GM19463 (cell line): ENCODE data around the gene IFNA14.
"Not testable (repeated sequence)": the region's sequence is repeated elsewhere in the genome, so short reads cannot be mapped to it uniquely, and the experiment has no call there.

Experiments
- ATAC-seq: cut with Tn5 transposase; IDR thresholded peaks from one replicate; pipeline ENCODE4 v1.9.1; 2021; ENCODE audit warnings: mild to moderate bottlenecking, moderate library complexity; ENCODE audit not compliant: unreplicated experiment

The IFNA14 gene

DNA sequence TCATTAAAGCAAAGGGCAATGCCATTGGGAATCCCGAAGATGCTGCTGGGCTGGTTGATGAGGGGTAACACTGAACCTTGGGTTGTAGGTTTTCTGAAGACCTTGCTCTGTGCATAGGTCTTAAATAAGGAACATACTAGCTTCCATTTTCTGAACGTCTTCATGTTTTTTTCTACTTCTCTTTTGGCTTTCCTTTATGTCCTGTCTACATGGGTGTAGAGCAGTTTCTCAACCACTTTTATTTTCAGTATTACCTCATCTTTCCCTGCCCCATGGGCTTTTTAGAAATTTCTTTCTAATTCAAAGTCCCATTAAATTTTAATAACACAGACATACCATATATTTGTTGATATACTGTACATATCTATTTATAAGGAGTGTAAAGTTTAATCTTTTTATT is at the start of gene IFNA14:
IFNA14 (minus strand) TSS at position 95 of the 400 bp plus-strand sequence; CDS start at position 25, 70 bp downstream.
- no peak for ATAC-seq

DNA sequence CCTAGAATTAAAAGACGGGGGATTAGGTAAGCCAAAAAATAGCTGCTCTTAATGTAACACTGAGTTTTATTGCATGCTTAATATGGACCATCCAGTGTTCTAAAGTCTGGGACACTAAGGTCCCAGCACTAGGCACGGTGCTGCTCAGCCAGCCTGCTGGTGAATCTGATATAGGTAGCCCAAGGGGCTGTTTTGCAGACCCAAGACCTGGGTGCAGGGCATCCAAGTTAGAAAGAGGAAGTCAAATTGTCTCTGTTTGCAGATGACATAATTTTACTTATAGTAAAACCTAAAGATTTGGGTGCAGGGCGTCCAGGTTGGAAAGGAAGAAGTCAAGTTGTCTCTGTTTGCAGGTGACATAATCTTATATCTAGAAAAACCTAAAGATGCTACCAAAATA is 47.5 kb upstream of the IFNA14 start:
- ATAC-seq = no peak

DNA sequence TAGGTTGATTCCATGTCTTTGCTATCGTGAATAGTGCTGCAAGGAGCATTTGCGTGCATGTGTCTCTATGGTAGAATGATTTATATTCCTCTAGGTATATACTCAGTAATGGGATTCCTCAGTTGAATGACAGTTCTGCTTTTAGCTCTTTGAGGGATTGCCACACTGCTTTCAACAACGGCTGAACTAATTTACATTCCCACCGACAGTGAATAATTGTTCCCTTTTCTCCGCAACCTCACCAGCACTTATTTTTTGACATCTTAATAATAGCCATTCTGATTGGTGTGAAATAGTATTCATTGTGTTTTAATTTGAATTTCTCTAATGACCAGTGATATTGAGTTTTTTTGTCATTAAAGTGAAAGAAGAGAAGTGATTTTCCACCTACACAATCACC is 46.9 kb upstream of the IFNA14 start:
- ATAC-seq = no peak

DNA sequence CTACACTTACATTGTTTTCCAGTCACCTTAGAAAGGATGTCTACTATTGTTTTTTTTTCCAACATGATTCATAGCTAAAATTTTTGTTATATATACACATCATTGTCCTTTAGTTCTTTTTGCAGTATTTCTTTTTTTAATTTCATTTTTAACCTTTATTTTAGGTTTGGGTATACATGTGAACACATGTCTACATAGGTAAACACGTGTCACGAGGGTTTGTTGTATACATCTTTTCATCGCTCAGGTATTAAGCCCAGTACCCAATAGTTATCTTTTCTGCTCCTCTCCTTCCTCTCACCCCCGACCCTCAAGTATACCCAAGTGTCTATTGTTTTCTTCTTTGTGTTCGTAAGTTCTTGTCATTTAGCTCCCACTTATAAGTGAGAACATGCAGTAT is 46.3 kb upstream of the IFNA14 start:
- ATAC-seq = no peak

DNA sequence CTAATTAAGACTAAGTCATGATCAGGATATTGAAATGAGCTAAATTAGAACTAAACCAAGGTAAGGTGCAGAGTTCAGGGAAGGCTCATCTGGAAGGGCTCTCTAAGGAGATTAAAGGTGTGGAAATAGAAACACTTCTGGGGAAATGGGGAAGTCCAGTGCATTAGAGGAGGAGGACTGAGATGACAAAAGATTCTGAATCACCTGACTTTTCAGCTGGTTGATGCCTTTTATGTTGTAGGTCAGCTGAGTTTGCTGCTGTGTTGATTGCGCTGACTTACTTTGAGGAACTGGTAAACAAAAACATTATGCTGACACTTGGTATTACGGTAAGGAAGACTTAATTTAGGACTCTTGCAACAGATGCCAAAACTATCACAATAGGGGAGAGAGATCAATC is 41.5 kb upstream of the IFNA14 start:
- no peak for ATAC-seq

DNA sequence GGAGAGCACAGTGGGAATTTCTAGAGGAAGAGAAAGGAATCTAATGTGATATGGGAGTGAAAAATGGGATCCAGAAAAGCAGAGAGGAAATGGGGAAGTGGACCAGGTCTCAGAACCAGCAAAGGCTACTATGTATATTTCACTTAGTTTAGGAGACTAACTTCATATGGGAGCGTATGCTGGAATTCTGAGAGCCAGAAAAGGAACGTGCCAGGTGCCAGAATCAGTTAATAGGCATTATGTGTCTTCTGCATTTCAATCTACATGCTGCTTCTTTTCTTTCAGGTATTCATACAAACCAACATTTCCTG is 28.5 kb upstream of the IFNA14 start:
- ATAC-seq = no peak

DNA sequence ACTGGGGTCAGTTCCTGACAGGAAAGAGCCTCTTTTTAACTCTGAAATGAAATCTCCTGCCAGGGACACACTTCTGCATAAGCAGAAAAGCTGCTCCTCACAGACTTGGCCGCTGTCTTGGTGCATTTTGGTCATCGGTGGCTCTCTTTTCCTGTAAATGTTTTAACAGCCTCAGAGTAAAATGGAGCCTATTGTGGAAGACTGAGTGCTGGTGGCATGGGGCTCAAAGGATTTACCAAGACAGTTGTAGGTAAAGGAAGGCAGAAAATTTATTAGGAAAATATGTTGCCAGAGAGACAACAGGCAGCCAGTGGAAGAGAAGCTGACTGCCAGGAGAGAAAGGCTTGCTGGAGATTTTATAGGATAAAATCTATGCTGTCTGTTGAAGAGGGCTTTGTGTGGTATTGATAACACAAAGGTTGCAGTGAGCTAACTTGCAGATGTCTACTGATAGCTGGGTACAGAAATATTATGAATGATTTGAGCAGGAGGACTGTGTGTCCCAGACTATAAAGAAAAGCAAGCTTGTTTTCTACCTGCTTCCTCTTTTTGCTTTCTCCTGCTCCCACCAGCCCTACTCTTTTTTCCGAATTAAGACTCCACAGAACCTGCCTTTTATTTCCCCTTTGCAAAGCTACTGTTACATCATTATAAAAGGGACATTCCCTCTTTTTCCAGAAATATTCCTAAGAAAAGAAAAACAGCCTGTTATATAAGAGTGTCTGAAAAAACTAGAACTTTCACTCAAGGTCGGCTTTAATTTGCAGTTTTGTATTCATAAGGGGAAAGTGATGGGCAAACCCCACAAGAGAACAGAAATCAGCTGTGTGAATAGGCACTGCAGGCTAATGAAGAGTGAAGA is 27.9 kb upstream of the IFNA14 start:
- peak; percentile 46 for ATAC-seq

DNA sequence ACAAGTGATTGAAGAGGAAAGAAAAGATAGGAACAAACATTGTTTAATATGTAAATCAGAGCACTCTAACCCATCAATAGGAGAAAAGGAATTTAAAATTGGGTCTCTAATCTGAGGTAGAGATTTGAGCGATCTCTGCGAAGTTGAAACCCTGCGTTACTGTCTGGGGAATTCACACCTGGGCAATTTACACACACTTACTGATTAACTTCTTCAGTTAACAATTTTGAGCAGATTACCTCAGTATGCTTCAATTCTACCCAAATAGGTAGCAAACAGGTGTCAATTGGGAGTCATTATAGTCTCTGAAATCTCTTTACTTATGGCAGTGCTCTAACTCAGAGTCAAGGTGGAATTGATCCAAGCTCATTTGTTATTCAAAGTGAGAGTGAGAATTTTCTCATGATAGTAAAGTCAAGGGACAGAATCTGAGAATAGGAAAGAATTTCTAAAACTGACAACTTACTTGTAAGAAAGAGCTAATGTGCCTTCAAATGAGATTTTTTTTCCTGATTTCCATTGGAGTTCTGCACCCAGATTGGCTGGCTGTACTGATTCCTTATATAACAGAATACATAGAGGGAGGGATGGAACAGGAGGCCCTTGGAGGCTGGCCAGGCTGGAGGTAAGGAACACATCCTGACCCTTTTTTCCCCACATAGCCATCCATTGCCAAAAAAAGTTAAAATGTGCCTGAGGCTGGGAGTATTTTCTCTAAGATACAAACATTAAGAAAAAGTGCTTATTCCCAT is 27.1 kb upstream of the IFNA14 start:
- ATAC-seq = peak; percentile 34

DNA sequence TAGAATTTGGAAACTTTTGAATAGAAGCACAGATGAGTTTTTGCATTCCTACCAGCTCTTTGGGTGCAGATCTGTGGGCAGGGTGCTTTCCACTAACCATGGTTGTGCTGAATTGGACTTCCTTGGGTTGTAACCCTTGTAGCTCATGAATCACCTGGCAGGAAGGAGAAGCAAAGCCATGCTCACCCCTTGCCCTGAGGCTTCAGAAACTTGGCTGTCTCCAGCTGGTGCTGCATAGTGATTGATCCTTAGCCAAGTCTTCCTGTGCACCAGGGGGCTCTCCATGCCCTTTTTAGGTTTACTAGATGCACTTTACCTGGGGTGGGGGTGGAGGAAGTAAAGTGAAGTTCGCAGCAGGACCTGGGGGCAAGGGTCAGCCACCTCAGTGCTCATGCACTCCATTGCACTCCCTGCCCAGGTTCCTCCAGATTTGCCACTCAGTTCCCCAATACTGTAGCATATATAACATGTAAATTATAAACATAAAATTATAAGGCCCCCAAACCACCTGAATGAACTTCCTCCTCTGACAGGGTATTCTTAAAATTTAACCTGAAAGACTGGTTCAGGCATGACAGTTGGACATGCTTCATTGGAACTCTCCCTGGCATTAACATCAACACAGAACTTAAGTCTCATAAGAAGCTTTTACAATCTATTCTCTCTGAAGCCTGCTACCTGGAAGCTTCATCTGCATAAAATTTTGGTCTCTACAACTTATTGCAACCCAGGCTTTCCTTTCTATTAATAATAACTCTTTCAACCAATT is 25.8 kb upstream of the IFNA14 start:
- ATAC-seq = peak; percentile 53

DNA sequence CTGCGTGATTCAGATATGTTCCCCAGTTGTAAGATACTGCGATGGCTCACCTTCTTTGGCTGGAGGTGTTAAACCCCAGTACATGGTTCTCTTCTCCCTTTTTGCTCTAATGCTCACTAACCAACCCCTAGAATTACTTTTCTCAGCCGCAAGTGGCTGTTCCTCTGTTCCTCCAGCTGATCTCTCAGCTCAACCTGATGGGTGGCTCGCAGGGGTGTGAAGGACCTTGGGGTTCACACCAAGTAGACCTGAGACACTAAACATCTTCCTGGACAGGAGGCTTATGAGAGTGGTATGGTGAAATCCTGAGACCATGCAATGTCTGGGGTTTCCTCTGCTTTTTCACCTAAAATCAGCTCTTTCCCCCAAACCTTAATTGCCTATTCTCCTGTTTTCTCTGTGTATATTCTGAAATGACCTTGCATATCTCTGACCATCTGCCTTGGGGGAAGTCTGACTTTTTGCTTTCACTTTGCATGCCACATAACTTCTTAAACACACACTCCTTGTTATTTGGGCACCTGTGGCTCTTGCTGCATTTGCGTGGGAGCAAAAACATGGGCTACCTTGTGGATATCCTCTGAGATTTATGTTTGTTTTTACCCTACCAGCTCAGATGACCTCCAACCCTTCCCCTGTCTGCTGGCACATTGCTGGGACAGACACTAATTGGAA is 15.9 kb upstream of the IFNA14 start:
- peak; percentile 46 for ATAC-seq

DNA sequence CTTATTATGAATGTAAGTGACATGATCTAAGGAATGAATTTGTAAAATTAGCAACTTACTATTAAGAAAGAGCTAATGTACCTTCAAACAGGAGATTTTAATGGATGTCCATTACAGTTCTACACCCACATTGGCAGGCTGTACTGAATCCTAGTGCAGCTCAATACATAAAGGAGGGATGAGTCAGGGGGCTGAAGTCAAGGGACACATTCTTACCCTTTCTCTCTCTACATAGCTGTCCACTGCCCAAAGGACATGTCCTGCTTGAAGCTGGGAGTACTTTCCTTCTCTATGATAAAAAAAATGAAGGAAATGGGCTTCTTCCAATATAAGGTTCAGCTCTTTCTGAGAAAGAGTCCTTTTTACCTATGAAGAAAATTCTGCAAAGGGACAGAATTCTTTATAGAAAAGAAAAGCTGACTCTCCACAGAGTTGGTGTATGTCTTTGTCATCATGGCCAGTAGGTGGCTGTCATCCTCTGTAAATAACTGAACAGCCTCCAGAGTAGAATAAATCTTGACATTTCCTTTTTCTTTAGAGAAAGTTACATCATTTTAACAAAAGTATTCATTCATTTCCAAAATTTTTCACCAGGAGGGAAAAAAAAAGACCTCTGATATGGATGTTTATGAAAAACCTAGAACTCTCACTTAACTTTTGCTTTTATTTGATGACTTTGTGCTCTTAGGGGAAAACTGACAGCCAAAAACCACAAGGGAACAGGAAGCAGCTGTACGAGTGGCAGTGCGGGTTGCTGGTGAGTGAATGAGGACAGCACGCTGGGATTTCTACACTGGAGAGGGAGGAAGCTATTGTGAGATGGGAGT is 13.1 kb upstream of the IFNA14 start:
- peak; percentile 67 for ATAC-seq

DNA sequence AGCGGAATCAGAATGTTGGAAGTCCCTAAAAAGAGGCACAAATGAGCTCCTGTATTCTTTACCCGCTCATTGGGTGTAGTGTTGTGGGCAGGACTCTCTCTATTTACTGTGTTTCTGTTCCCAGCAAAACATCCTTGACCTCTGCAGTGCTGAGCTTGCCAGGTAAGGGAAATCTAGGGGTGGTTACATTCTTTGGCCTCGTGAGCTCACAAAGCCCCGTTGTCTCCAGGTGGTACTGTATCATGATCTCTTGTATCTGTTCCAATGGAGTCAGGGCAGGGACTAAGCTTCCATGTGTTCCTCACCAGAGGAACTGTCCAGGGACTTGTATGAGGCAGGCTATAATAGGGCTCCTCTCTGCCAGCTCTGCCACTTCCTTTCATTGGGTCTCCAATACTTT is 11.8 kb upstream of the IFNA14 start:
- ATAC-seq = no peak

DNA sequence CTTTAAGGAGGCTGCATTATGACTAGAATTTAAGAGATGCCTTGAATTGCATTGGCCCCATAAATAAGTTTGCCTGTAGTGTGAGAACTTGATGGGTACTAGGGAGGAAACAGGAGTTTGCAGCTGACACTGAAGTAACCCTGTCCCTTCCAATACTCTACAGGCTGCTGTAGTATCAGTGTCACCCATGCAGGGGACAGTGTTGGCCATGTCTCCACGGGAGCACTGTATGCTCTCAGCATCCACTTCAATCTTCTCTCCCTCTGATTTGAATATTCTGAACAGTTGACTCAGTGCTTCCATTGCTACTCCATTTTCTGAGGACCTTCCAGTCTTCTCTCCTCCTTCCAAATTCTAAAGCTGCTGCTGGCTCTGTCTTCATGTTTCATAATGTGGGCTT is 11.4 kb upstream of the IFNA14 start:
- ATAC-seq = no peak

DNA sequence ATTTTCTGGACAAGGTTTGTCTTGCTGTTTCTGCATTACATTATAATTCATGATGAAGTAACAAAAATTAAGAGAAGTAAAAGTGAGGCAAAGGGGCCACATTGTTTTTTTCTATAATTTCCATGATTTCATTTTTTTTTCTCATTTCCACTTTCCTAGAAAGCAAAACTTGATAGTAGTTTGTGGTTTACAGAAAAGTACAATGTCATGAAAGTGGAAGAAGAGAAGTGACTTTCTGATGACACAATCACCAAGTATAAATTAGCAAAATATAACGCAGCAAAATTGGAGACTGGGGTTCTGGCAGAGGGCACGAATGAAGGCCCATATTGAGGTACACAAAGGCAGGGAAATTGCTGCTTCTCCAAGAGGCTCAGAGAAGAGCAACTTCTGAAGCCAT is 5.0 kb upstream of the IFNA14 start:
- ATAC-seq = no peak

DNA sequence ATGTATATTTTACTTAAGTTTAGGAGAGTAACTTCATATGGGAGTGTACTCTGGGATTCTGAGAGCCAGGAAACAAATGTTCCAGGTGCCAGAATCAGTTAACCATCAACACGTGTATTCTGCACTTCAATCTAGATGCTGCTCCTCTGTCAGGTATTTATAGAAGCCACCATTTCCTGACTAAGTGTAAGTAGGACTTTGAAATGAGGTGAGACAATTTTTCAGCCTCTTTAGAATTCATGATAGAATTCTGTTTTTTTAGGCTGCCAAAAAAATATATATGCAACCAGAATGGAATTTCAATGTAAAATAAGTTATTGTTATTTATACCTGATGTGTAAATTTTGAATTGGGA is 3.5 kb downstream of the IFNA14 start:
- ATAC-seq = not testable (repeated sequence)

DNA sequence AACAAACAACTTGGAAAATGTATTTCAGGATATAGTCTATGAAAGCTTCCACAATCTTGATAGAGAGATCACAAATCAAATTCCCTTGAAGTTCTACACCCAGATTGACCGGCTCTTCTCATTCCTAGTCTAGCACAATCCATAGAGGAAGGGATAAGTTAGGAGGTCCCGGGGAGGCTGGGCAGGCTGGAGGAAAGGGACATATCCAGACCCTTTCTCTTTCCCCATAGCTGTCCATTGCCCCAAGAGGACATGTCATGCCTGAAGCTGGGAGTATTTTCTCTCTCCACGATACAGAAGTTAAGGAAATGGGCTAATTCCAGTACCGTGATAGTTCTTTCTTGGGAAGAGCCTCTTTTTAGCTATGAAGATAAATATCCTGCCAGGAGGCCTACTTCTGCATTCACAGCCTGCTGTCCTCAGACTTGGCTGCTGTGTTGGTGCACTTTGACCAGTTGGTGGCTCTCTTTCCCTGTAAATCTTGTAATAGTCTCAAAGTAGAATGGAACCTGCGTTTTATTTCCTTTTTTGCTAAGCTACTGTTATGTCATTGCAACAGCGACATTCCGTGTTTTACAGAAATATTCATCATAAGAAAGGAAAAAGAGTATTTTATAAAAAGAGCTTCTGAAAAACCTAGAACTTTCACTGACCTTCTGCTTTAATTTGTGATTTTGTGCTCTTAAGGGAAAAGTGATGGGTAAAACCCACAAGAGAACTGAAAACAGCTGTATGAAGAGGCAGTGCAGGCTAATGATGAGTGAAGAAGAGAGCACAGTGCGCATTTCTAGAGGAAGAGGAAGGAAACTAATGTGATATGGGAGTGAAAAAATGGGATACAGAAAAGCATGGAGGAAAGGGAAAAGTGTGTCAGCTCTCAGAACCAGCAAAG is 4.1 kb downstream of the IFNA14 start:
- ATAC-seq = peak; percentile 81

DNA sequence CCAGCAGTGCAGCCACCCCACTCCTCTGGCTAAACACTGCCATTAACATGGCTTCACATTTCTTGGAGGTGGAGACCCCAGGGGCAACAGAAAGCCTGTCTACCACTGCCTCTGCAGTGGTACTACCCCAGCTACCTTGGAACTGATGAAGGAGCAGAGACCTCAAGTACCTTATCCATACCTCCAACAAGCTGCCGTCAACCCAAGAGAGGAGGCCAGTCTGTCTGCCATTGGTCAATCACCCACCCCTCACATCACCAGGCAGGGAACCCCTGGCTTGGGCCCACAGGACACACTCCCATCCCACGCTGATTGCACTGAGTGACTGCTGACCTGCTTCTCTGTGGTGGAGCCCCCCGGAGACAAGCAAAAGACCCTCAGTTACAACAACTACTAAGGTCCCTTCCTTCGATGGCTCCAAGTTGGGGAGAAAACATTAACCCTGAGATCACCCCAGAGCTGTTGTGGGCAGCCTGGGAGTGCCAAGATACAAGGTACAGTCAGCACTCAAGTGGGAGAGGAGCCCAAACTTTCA is 5.6 kb downstream of the IFNA14 start:
- ATAC-seq = no peak

DNA sequence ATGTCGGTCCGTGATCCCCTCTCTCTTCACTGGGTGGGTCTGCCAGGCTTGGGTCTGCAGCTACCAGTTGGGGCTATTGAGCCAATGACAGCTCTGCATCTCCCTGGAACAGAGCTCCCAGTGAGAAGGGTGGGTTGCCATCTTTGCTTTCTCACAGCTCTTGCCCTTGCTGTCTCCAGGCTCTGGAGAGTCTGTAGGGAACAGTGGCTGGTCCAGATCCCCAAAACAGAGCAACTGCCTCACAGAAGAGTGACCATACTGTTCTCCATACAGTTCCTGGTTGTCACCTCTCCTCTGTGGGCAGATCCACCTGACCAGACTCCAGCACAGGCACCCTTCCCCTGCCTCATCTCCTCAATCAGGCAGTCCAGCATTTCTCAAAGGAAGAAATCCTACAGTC is 6.5 kb downstream of the IFNA14 start:
- ATAC-seq = no peak

DNA sequence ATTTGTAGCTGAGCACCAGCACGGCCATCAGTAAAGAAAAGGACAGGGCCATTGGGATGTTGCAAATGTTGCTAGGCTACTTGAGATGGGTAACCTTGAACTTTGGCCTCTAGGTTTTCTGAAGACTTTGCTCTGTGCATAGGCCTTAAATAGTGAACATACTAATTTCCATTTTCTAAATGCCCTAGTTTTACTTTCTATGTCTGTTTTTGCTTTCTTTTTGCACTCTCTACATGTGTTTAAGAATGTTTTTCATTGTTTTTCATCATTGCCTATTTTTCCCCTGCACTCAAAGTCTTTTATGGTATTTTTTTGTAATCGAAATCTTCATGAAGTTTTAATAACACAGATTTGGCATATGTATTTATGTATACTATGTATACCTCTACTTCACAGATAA is 11.7 kb downstream of the IFNA14 start, which contains the start of gene IFNA17:
IFNA17 (minus strand) TSS at position 101 of the 400 bp plus-strand sequence; CDS start at position 52, 49 bp downstream.
- ATAC-seq = no peak
